AG10803 (cell line): ENCODE measurements around the gene TGM1.

Experiments used
- DNase-seq: peaks from one replicate; pipeline ENCODE4 v3.0.0; 2010; ENCODE audit warnings: low read depth
- H3K4me3 ChIP-seq: 2 replicates; pipeline ENCODE4 v1.5.1; 2011; ENCODE audit warnings: mild to moderate bottlenecking, low read length, control low read depth
- CTCF ChIP-seq: conservative IDR thresholded peaks from 2 replicates; pipeline ENCODE4 v1.5.1; 2011; ENCODE audit warnings: mild to moderate bottlenecking, low read length, control low read depth, inconsistent platforms

The TGM1 gene

GRCh38 chr14:24258119-24258518, 4.9 kb downstream of the TGM1 start:
- TF ChIP-seq CTCF = no peak
- no peak overlapping the region for H3K4me3 ChIP-seq
- no peak for DNase-seq

GRCh38 chr14:24256960-24257359, 6.0 kb downstream of the TGM1 start:
- TF ChIP-seq CTCF = no peak
- H3K4me3 ChIP-seq = no peak overlapping the region
- no peak for DNase-seq

GRCh38 chr14:24255931-24256711, 6.9 kb downstream of the TGM1 start:
- no peak for TF ChIP-seq CTCF
- DNase-seq = no peak
- H3K4me3 ChIP-seq = no peak overlapping the region

GRCh38 chr14:24255438-24255837, 7.5 kb downstream of the TGM1 start:
- H3K4me3 ChIP-seq = no peak overlapping the region
- no peak for DNase-seq
- TF ChIP-seq CTCF = no peak

GRCh38 chr14:24254630-24255392, 8.2 kb downstream of the TGM1 start:
- TF ChIP-seq CTCF = no peak
- no peak for DNase-seq
- no peak overlapping the region for H3K4me3 ChIP-seq

GRCh38 chr14:24253936-24254335, 9.0 kb downstream of the TGM1 start:
- H3K4me3 ChIP-seq = no peak overlapping the region
- no peak for TF ChIP-seq CTCF
- DNase-seq = no peak
